ENCODE results near the gene CST7. TPM values are rescaled to one million over a fixed set of nuclear protein-coding genes. Genes with fewer than 3 reads are reported as not detected.

The CST7 gene
- total RNA-seq, 1 experiment from 2014 or later: not detected

GRCh38 chr20:24951536-24952083 is 2.5 kb downstream of the CST7 start:
- Histone ChIP-seq H3K9me3 (ENCODE audit: control insufficient read depth, insufficient read depth, low read depth, low read length) (no peaks in the 10 kb centered on the region), H3K36me3 (ENCODE audit: control insufficient read depth, insufficient read depth, low read length) (no peaks in the 10 kb centered on the region), H3K4me1 (ENCODE audit: control insufficient read depth, insufficient read depth, low read length) (peaks cover 3% of the 10 kb centered on the region; the same call in 1 of the 2 replicates), H3K4me3 (ENCODE audit: low read depth in 2 of 2, low read length in 2 of 2) (no peak overlapping the region), H3K27ac (ENCODE audit: low read length) (no peak overlapping the region), H3K27me3 (ENCODE audit: control insufficient read depth, insufficient read depth, low read length) (no peaks in the 10 kb centered on the region)
- in situ Hi-C loops (cut with HindIII; ENCODE audit: low pct_unique_long_range_greater_than_20kb, low sequenced_read_pairs): no loop called here
- CTCF ChIA-PET: no interaction called here
- POLR2A ChIA-PET: no interaction called here
- ATAC-seq: no peak; the same call in none of the 2 replicates
- TF ChIP-seq POLR2AphosphoS5 (IDR thresholded peaks at IDR 0.05; ENCODE audit: low read depth, low read length) (no peak), SIN3A (IDR thresholded peaks at IDR 0.05; ENCODE audit: borderline replicate concordance, insufficient read depth, low read depth, low read length) (no peak), TCF7L2 (IDR thresholded peaks at IDR 0.05; ENCODE audit: low read depth, low read length) (no peak)
- TF ChIP-seq, protein P1, sequence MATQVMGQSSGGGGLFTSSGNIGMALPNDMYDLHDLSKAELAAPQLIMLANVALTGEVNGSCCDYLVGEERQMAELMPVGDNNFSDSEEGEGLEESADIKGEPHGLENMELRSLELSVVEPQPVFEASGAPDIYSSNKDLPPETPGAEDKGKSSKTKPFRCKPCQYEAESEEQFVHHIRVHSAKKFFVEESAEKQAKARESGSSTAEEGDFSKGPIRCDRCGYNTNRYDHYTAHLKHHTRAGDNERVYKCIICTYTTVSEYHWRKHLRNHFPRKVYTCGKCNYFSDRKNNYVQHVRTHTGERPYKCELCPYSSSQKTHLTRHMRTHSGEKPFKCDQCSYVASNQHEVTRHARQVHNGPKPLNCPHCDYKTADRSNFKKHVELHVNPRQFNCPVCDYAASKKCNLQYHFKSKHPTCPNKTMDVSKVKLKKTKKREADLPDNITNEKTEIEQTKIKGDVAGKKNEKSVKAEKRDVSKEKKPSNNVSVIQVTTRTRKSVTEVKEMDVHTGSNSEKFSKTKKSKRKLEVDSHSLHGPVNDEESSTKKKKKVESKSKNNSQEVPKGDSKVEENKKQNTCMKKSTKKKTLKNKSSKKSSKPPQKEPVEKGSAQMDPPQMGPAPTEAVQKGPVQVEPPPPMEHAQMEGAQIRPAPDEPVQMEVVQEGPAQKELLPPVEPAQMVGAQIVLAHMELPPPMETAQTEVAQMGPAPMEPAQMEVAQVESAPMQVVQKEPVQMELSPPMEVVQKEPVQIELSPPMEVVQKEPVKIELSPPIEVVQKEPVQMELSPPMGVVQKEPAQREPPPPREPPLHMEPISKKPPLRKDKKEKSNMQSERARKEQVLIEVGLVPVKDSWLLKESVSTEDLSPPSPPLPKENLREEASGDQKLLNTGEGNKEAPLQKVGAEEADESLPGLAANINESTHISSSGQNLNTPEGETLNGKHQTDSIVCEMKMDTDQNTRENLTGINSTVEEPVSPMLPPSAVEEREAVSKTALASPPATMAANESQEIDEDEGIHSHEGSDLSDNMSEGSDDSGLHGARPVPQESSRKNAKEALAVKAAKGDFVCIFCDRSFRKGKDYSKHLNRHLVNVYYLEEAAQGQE (IDR thresholded peaks at IDR 0.05; ENCODE audit: insufficient read depth in 1 of 2, low read depth in 2 of 2, low read length in 1 of 2): no peak
- TF ChIP-seq, protein P2, sequence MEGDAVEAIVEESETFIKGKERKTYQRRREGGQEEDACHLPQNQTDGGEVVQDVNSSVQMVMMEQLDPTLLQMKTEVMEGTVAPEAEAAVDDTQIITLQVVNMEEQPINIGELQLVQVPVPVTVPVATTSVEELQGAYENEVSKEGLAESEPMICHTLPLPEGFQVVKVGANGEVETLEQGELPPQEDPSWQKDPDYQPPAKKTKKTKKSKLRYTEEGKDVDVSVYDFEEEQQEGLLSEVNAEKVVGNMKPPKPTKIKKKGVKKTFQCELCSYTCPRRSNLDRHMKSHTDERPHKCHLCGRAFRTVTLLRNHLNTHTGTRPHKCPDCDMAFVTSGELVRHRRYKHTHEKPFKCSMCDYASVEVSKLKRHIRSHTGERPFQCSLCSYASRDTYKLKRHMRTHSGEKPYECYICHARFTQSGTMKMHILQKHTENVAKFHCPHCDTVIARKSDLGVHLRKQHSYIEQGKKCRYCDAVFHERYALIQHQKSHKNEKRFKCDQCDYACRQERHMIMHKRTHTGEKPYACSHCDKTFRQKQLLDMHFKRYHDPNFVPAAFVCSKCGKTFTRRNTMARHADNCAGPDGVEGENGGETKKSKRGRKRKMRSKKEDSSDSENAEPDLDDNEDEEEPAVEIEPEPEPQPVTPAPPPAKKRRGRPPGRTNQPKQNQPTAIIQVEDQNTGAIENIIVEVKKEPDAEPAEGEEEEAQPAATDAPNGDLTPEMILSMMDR (IDR thresholded peaks at IDR 0.05): no peak
- intact Hi-C loops (cut with micrococcal nuclease; ENCODE audit: unreplicated experiment): no loop called here
- DNase-seq (ENCODE audit: low read depth, low spot score): no peak
- BruUV-seq (replicated peaks): no TSS peak

DNA sequence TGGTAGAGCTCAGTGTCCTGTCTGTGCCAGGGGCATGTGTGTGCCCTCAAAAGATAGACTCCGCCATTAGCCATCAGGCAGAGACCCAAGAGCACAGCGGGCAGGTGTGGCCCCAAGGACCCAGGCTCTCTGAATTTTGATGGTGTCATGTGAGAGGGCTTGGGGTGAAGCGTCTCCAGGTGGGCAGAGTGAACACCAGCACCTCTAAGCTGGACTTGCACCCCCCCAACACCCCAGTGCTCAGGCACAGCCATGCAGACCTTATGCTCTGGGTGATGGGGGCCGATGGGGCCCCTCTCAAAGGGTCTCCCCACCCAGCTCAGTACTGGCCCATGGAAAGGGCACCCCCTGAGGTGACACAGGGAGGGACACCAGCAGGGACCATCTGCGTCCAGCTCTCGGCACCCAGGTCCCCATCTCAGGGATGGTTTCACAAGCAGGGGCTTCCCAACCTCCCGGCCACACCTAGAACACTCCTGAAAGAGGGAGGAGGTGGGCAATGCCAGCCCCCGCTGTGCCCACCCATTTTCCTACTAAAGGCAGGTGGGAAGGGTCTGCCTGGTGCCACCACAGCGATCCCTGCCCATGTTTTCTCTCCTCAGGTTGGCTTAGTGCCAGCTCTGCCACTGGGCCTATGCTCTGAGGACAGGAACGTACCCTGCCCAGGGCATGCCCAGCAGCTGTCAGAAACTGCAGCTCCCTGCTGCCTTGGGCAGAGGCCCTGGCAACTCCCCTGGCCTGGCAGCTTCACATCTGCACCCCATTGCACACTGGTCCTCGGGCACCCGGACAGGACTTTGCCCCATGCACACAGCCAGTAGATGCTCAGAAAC is 3.5 kb downstream of the CST7 start:
- BruUV-seq (replicated peaks): no TSS peak
- ATAC-seq: peak; percentile 12; the same call in 1 of the 2 replicates
- intact Hi-C loops (cut with micrococcal nuclease; ENCODE audit: unreplicated experiment): no loop called here
- no peaks in the 10 kb centered on the region for H3K9me3 ChIP-seq (ENCODE audit: control insufficient read depth, insufficient read depth, low read depth, low read length)
- H3K36me3 ChIP-seq (ENCODE audit: control insufficient read depth, insufficient read depth, low read length): no peaks in the 10 kb centered on the region
- POLR2A ChIA-PET: no interaction called here
- H3K27me3 ChIP-seq (ENCODE audit: control insufficient read depth, insufficient read depth, low read length): no peaks in the 10 kb centered on the region
- DNase-seq (ENCODE audit: low read depth, low spot score): no peak
- H3K4me3 ChIP-seq (ENCODE audit: low read depth in 2 of 2, low read length in 2 of 2): no peak overlapping the region
- in situ Hi-C loops (cut with HindIII; ENCODE audit: low pct_unique_long_range_greater_than_20kb, low sequenced_read_pairs): no loop called here
- CTCF ChIA-PET: interaction anchor here (0.6 kb wide), 1 partner anchor 87 kb away, joined by 5 read pairs; no protein-coding TSS in a partner anchor
- H3K4me1 ChIP-seq (ENCODE audit: control insufficient read depth, insufficient read depth, low read length): peaks cover 3% of the 10 kb centered on the region; the same call in 1 of the 2 replicates
- TF ChIP-seq, protein P2 (IDR thresholded peaks at IDR 0.05): no peak
- TF ChIP-seq TCF7L2 (IDR thresholded peaks at IDR 0.05; ENCODE audit: low read depth, low read length) (no peak), SIN3A (IDR thresholded peaks at IDR 0.05; ENCODE audit: borderline replicate concordance, insufficient read depth, low read depth, low read length) (no peak), POLR2AphosphoS5 (IDR thresholded peaks at IDR 0.05; ENCODE audit: low read depth, low read length) (no peak)
- TF ChIP-seq, protein P1 (IDR thresholded peaks at IDR 0.05; ENCODE audit: insufficient read depth in 1 of 2, low read depth in 2 of 2, low read length in 1 of 2): no peak
- no peak overlapping the region for H3K27ac ChIP-seq (ENCODE audit: low read length)
